DND-41 (cell line): ENCODE results near the gene RPL15.

Source experiments
- ATAC-seq: fragments of 200-7000 bp; cut with Tn5 transposase; 3 replicates; pipeline ENCODE4 v1.9.1; 2021; ENCODE audit warnings: low read depth; ENCODE audit not compliant: insufficient read depth
- DNase-seq: peaks from one replicate; pipeline ENCODE4 v3.0.0-alpha.2; 2020
- H2AFZ ChIP-seq: 2 replicates; pipeline ENCODE4 v1.6.0; 2012; ENCODE audit warnings: low read depth, low read length
- H3K27ac ChIP-seq: 2 replicates; pipeline ENCODE4 v1.5.1; 2012; ENCODE audit warnings: low read length, inconsistent platforms
- H3K27me3 ChIP-seq: fragments of 200-600 bp; sonication (generic); 2 replicates; pipeline ENCODE4 v1.6.0; 2012; ENCODE audit warnings: low read length, mild to moderate bottlenecking, inconsistent platforms; ENCODE audit not compliant: insufficient read depth, poor library complexity
- H3K36me3 ChIP-seq: 2 replicates; pipeline ENCODE4 v1.5.1; 2012; ENCODE audit warnings: low read length, inconsistent platforms; ENCODE audit not compliant: insufficient read depth
- H3K4me1 ChIP-seq: 2 replicates; pipeline ENCODE4 v1.5.1; 2012; ENCODE audit warnings: mild to moderate bottlenecking, low read length; ENCODE audit not compliant: insufficient read depth
- H3K4me2 ChIP-seq: 2 replicates; pipeline ENCODE4 v1.6.0; 2012; ENCODE audit warnings: mild to moderate bottlenecking, moderate library complexity, low read length, inconsistent platforms; ENCODE audit not compliant: insufficient read depth
- H3K4me3 ChIP-seq, 2 experiments: fragments of 200-600 bp in 1 of 2; shearing (Covaris generic) in 1 of 2; 2 replicates each; pipeline ENCODE4 v1.5.1; 2012 to 2016; ENCODE audit warnings: inconsistent platforms in 2 of 2, low read length in 2 of 2, mild to moderate bottlenecking in 2 of 2, low read depth in 1 of 2, moderate library complexity in 1 of 2
- H3K79me2 ChIP-seq: 2 replicates; pipeline ENCODE4 v1.6.0; 2012; ENCODE audit warnings: low read length, inconsistent platforms; ENCODE audit not compliant: insufficient read depth
- H3K9ac ChIP-seq: 2 replicates; pipeline ENCODE4 v1.6.0; 2012; ENCODE audit warnings: low read depth, mild to moderate bottlenecking, inconsistent platforms, low read length, moderate library complexity
- H3K9me3 ChIP-seq: 2 replicates; pipeline ENCODE4 v1.5.1; 2012; ENCODE audit warnings: low read length, moderate library complexity, mild to moderate bottlenecking, inconsistent platforms; ENCODE audit not compliant: insufficient read depth, severe bottlenecking
- H4K20me1 ChIP-seq: 2 replicates; pipeline ENCODE4 v1.6.0; 2012; ENCODE audit warnings: low read length; ENCODE audit not compliant: insufficient read depth
- CTCF ChIP-seq: IDR thresholded peaks from 2 replicates; pipeline ENCODE4 v1.5.1; 2012; ENCODE audit warnings: borderline replicate concordance, low read length, moderate library complexity, mild to moderate bottlenecking; ENCODE audit not compliant: poor library complexity, severe bottlenecking; ENCODE audit errors: extremely low read depth
- EZH2 ChIP-seq: IDR thresholded peaks from 3 replicates; pipeline ENCODE4 v1.6.1; 2012; ENCODE audit warnings: borderline replicate concordance, low read depth, mild to moderate bottlenecking, moderate library complexity, low read length, inconsistent platforms; ENCODE audit not compliant: severe bottlenecking

Gene RPL15

GRCh38 chr3:23889950-23890349, 27.0 kb upstream of the RPL15 start:
- Histone ChIP-seq H3K79me2 (peaks cover 3% of the 10 kb centered on the region; the same call in 1 of the 2 replicates), H2AFZ (no peak overlapping the region), H3K27ac (no peak overlapping the region), H3K9ac (no peak overlapping the region), H3K27me3 (no peaks in the 10 kb centered on the region), H3K4me1 (no peaks in the 10 kb centered on the region), H3K4me3 (no peak overlapping the region), H3K36me3 (peaks cover 41% of the 10 kb centered on the region), H4K20me1 (peaks cover 26% of the 10 kb centered on the region), H3K4me2 (no peak overlapping the region), H3K9me3 (no peaks in the 10 kb centered on the region)
- ATAC-seq (no peak), DNase-seq (no peak)
- no peak for TF ChIP-seq EZH2
- no peak for TF ChIP-seq CTCF

GRCh38 chr3:23894254-23895061, 22.5 kb upstream of the RPL15 start:
- Histone ChIP-seq H3K36me3 (peaks cover 64% of the 10 kb centered on the region), H3K27ac (no peak overlapping the region), H3K4me1 (no peaks in the 10 kb centered on the region), H4K20me1 (peaks cover 6% of the 10 kb centered on the region; the same call in 1 of the 2 replicates), H3K79me2 (no peaks in the 10 kb centered on the region), H3K9me3 (no peaks in the 10 kb centered on the region), H3K4me2 (no peak overlapping the region), H2AFZ (no peak overlapping the region), H3K9ac (no peak overlapping the region), H3K27me3 (no peaks in the 10 kb centered on the region), H3K4me3 (no peak overlapping the region)
- ATAC-seq, result 0 out of 3 replicates have a peak, but pooled peaks have one; percentile 22
- TF ChIP-seq CTCF, result no peak
- no peak for TF ChIP-seq EZH2
- DNase-seq, result no peak

- Histone ChIP-seq H3K36me3 (peaks cover 62% of the 10 kb centered on the region), H3K79me2 (no peaks in the 10 kb centered on the region), H4K20me1 (peaks cover 3% of the 10 kb centered on the region; the same call in 1 of the 2 replicates), H3K4me1 (no peaks in the 10 kb centered on the region), H3K9ac (no peak overlapping the region), H3K27me3 (no peaks in the 10 kb centered on the region), H3K9me3 (no peaks in the 10 kb centered on the region), H3K27ac (no peak overlapping the region), H3K4me3 (no peak overlapping the region), H3K4me2 (no peak overlapping the region), H2AFZ (no peak overlapping the region)
- no peak for TF ChIP-seq CTCF
- TF ChIP-seq EZH2, result no peak
- ATAC-seq (no peak), DNase-seq (no peak)
These were observed 21.8 kb upstream of the RPL15 start for GRCh38 chr3:23895181-23895580.
